ENCODE data around the gene LMLN.

GRCh38 chr3:197940745-197941384 is 19.2 kb upstream of the LMLN start:
- TF ChIP-seq CTCF (optimal IDR thresholded peaks at IDR 0.05 in 1 of 3, IDR thresholded peaks at IDR 0.05 in 1 of 3, conservative IDR thresholded peaks at IDR 0.05 in 1 of 3; ENCODE audit: extremely low read depth in 1 of 3, insufficient read depth in 2 of 3, low read length in 3 of 3) (no peak), EZH2 (IDR thresholded peaks at IDR 0.05; ENCODE audit: low read length) (no peak)

Measured in keratinocyte (primary cell).